ENCODE data around the gene MCC. TPM values are rescaled to one million over a fixed set of nuclear protein-coding genes. Genes with fewer than 3 reads are reported as not detected.
"Not testable (repeated sequence)": the region's sequence is repeated elsewhere in the genome, so short reads cannot be mapped to it uniquely, and the experiment has no call there.

The MCC gene
- total RNA-seq, 1 donor from 2014 or later = 20.6 TPM

DNA sequence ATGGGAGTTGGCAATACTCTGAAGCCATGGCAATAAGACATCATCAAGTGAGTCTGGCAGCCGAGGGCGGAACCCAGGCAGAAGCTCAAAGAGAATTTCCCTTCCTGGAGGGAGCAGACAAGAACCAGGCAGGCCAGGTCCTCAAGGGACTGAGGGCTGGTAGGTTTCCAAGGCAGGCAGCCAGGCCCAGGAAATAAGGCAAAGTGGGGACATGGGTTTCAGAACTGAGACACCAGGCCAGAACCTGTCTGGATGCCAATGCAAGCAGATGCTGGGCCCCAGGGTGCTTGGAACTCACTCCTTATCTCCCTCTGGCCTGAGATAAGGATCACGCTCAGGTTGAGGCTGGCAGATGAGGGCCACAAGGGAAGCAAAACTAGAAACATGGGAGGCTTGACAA lies 62.3 kb downstream of the MCC start:
- TF ChIP-seq, protein P1, sequence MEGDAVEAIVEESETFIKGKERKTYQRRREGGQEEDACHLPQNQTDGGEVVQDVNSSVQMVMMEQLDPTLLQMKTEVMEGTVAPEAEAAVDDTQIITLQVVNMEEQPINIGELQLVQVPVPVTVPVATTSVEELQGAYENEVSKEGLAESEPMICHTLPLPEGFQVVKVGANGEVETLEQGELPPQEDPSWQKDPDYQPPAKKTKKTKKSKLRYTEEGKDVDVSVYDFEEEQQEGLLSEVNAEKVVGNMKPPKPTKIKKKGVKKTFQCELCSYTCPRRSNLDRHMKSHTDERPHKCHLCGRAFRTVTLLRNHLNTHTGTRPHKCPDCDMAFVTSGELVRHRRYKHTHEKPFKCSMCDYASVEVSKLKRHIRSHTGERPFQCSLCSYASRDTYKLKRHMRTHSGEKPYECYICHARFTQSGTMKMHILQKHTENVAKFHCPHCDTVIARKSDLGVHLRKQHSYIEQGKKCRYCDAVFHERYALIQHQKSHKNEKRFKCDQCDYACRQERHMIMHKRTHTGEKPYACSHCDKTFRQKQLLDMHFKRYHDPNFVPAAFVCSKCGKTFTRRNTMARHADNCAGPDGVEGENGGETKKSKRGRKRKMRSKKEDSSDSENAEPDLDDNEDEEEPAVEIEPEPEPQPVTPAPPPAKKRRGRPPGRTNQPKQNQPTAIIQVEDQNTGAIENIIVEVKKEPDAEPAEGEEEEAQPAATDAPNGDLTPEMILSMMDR (IDR thresholded peaks at IDR 0.05) = no peak
- Histone ChIP-seq H3K27me3 (ENCODE audit: low read depth) (no peaks in the 10 kb centered on the region), H3K27ac (no peak overlapping the region), H3K4me3 (no peak overlapping the region), H3K36me3 (no peaks in the 10 kb centered on the region), H3K9me3 (no peaks in the 10 kb centered on the region), H3K4me1 (no peaks in the 10 kb centered on the region)
- intact Hi-C loops (cut with DNase I) = no loop called here
- ATAC-seq = no peak
- DNase-seq = no peak

DNA sequence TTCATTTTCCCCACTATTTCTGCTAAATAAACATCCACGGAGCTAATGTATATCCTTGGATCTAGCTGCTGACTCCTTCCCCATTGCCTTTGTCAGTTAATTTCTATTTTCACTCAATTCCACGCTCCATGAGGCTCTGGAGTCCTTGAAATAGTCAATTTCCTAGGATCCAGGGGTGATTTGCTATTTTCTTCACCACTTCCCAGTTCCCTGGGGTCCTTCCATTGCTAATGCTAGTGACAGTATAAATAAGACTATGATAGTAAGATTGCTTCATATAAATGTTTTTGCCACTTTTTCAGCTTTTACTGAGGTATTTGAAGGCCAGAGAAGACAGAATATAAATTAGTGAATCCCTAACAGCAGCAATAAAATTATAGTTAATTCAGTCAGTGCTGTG lies 66.6 kb downstream of the MCC start:
- DNase-seq = no peak
- Histone ChIP-seq H3K36me3 (no peaks in the 10 kb centered on the region), H3K4me1 (no peaks in the 10 kb centered on the region), H3K27me3 (ENCODE audit: low read depth) (no peaks in the 10 kb centered on the region), H3K9me3 (no peaks in the 10 kb centered on the region), H3K4me3 (no peak overlapping the region), H3K27ac (no peak overlapping the region)
- no peak for ATAC-seq
- TF ChIP-seq, protein P1 (IDR thresholded peaks at IDR 0.05) = no peak
- intact Hi-C loops (cut with DNase I) = no loop called here

DNA sequence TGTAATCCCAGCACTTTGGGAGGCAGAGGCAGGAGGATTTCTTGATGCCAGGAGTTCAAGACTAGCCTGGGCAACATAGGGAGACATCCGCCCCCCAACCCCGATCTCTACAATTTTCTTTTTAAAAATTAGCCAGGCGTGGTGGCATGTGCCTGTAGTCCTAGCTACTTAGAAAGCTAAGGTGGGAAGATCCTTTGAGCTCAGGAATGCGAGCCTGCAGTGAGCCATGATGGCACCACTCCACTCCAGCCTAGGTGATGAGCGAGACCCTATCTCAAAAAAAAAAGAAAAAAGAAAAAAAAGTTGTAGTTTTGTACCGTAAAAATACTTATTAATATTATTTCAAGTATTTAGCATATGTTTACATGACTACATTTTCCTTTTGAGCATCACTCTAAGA lies 82.7 kb downstream of the MCC start:
- Histone ChIP-seq H3K27me3 (ENCODE audit: low read depth) (no peaks in the 10 kb centered on the region), H3K27ac (no peak overlapping the region), H3K9me3 (no peaks in the 10 kb centered on the region), H3K36me3 (no peaks in the 10 kb centered on the region), H3K4me1 (no peaks in the 10 kb centered on the region), H3K4me3 (no peak overlapping the region)
- intact Hi-C loops (cut with DNase I) = no loop called here
- ATAC-seq (no peak), DNase-seq (no peak)
- TF ChIP-seq, protein P1 (IDR thresholded peaks at IDR 0.05) = no peak

DNA sequence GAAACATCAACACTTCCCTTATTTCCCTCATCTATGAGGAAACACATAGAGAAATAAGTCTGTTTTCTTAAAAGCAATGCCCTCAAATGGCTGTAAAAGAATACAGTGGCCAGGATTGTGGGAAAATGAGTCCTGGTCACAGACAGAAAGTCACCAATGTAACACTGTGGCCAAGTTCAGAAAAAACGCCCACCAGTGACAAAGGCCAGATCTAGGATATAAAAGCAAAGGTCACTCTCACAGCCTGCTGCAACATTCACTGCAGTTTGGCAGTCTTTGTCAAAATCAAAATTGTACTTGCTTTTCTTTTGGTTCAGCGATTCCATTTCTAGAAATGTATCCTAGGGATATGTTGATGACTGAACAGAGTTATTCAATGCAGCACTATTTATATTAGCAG lies 84.0 kb downstream of the MCC start:
- no peaks in the 10 kb centered on the region for H3K36me3 ChIP-seq
- intact Hi-C loops (cut with DNase I) = no loop called here
- H3K9me3 ChIP-seq = no peaks in the 10 kb centered on the region
- no peak overlapping the region for H3K4me3 ChIP-seq
- H3K4me1 ChIP-seq = no peaks in the 10 kb centered on the region
- ATAC-seq (no peak), DNase-seq (no peak)
- H3K27me3 ChIP-seq (ENCODE audit: low read depth) = no peaks in the 10 kb centered on the region
- TF ChIP-seq, protein P1 (IDR thresholded peaks at IDR 0.05) = no peak
- H3K27ac ChIP-seq = no peak overlapping the region

DNA sequence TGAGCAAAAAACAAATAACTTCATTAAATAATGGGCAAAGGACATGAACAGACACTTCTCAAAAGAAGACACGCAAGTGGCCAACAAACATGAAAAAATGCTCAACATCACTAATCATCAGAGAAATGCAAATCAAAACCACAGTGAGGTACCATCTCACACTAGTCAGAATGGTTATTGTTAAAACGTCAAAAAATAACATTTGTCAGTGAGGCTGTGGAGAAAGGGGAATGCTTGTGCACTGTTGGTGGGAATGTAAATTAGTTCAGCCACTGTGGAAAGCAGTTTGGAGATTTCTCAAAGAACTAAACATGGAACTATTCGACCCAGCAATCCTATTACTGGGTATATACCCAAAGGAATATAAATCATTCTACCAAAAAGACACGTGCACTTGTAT lies 90.3 kb downstream of the MCC start:
- DNase-seq; H3K9me3 ChIP-seq; H3K36me3 ChIP-seq; H3K4me1 ChIP-seq; H3K27ac ChIP-seq; H3K4me3 ChIP-seq; intact Hi-C loops (cut with DNase I); H3K27me3 ChIP-seq (ENCODE audit: low read depth); ATAC-seq: not testable (repeated sequence)

DNA sequence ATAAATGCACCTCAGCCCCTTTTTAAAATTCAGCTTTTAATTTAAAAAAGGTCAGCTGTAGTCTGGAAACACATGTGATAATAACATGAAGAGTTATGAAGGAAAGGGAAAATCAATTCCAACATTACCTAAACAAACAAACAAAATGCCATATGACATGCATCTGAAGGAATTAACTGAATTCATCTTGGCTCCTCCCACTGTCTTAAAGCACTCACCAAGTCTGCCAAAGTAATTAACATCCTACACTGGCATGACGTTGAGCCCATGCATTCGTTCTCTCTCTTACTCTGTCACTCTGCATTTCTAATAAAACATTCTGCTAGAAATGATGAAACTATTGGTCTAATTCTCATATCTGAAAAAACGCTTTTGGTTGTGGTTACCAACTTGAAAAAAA lies 91.2 kb downstream of the MCC start:
- TF ChIP-seq, protein P1 (IDR thresholded peaks at IDR 0.05) = no peak
- Histone ChIP-seq H3K4me1 (no peaks in the 10 kb centered on the region), H3K36me3 (no peaks in the 10 kb centered on the region), H3K4me3 (no peak overlapping the region), H3K27ac (no peak overlapping the region), H3K27me3 (ENCODE audit: low read depth) (no peaks in the 10 kb centered on the region), H3K9me3 (no peaks in the 10 kb centered on the region)
- intact Hi-C loops (cut with DNase I) = no loop called here
- DNase-seq = no peak
- ATAC-seq = no peak
